Caki2 (cell line): Measurements from ENCODE around the gene RAB3IP. TPM values are rescaled to one million over a fixed set of nuclear protein-coding genes. Genes with fewer than 3 reads are reported as not detected.

ENCODE experiments used
- DNase-seq: peaks from one replicate; pipeline ENCODE4 v3.0.0-alpha.2; 2015; ENCODE audit warnings: low read depth
- in situ Hi-C: cut with HindIII; loops from 2 replicates; pipeline ENCODE4 v1.10.0; 2016; ENCODE audit warnings: low sequenced_read_pairs, low pct_unique_long_range_greater_than_20kb, mixed read lengths
- total RNA-seq: library from RNA; depleted of rRNA; stranded (reverse); fragments of >200 nt; shearing (Covaris generic); gene quantifications from 2 replicates; pipeline ENCODE4 v1.2.3, GENCODE V29; 2014; ENCODE audit warnings: low replicate concordance; rRNA removed

The RAB3IP gene, protein sequence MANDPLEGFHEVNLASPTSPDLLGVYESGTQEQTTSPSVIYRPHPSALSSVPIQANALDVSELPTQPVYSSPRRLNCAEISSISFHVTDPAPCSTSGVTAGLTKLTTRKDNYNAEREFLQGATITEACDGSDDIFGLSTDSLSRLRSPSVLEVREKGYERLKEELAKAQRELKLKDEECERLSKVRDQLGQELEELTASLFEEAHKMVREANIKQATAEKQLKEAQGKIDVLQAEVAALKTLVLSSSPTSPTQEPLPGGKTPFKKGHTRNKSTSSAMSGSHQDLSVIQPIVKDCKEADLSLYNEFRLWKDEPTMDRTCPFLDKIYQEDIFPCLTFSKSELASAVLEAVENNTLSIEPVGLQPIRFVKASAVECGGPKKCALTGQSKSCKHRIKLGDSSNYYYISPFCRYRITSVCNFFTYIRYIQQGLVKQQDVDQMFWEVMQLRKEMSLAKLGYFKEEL
- total RNA-seq, result 49.4 and 57.8 TPM in 2 replicates

DNA sequence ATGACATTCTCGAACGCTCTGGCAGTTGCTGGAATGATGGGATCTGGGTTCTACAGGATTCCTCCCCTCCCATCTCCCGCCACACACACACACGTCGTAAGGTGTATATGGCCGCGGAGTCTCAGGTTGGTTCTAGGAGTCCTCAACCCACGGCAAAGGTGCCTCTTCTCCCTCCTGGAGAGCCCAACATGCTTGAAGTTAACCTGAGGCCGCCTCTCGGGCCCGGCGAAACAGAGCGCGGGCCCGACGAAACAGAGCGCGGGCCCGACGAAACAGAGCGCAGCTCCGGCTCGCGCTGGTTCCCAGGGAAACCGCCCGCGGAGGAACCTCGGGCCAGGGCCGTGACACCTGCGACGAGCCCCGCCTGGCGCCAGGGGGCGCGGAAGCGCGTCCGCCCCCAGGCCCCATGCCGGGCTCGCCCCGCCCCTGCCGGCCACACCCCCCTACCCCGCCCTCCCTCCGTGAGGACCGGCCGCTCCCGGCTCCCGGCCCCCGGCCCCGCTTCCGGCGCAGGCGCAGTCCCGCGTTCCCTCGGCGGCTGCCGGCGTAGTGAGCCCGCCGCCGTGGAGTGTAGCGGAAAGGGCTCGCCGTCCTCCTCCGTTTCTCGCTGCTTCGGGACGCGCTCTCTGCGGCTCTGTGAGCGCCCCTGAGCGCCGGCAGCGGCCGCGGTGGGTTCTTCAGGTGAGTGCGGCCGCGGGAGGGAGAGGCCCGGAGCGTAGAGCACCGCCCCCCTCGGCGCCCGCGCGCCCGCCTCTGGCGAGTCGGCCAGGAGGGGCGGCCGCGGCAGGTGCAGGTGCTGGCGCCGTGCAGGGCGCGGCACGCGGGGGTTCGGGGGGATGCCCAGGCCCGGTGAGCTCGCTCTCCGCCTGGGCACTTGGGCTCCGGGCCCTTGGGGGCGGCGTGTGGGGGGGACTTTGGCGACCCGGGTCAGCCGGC, at the start of gene RAB3IP:
Gene RAB3IP, plus strand, starts transcription at position 510 of the 936 bp plus-strand sequence. CDS start 16,549 bp downstream, outside the sequence.
- in situ Hi-C loops, result no loop called here
- DNase-seq, result peak; percentile 93

GRCh38 chr12:69689638-69690037, 49.0 kb upstream of the RAB3IP start:
- DNase-seq, result no peak
- in situ Hi-C loops, result no loop called here

DNA sequence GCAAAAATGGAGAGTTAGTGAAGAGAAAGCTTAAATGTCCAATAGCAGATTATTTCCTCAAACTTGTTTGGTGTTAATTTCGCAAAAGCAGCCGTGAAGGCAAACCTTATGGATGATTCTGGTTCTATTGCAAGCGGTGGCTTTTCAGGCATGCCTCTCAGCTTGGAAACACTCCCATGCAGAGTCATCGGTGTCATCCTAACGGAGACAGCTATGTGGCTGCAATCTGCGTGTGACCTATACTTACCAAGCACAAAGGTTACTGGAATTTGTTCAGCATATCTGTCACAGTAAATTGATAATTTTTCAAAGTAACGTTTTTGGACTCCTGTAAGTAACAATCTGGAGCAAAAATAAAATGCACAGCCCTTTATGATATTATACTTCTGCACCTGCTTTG, 44.5 kb upstream of the RAB3IP start:
- in situ Hi-C loops, result no loop called here
- DNase-seq, result no peak

GRCh38 chr12:69698054-69698453, 40.6 kb upstream of the RAB3IP start:
- in situ Hi-C loops, result no loop called here

GRCh38 chr12:69698769-69699540, 39.7 kb upstream of the RAB3IP start, which contains the start of gene BEST3:
Gene BEST3, minus strand, starts transcription at chr12:69699303. Its CDS starts 1,505 bp downstream, at chr12:69697798.
- in situ Hi-C loops, result no loop called here
- DNase-seq, result no peak

More at GRCh38 chr12:69698054-69698453, 40.6 kb upstream of the RAB3IP start:
- DNase-seq, result no peak

DNA sequence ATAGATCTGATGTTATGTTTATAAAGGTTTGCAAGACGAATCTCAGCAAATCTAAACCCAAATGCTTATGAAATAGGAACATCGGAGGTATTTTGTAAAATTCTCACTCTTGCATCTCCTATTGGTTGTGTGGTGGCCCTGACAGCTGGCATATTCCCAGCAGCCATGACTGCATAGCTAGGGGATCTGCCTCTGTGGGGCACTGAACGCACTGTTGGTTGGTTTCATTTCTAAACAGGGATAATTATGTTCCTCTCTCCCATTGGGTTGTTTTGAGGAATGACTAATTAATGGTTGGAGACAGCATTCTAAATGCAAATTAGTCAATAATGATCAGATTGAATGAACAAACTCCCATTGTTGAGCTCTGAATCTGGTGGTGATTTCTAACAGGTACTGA, 36.8 kb upstream of the RAB3IP start:
- in situ Hi-C loops, result no loop called here
- no peak for DNase-seq

- DNase-seq, result no peak
- in situ Hi-C loops, result no loop called here
Measured at GRCh38 chr12:69703146-69703642, 35.5 kb upstream of the RAB3IP start.

GRCh38 chr12:69704357-69704756, 34.3 kb upstream of the RAB3IP start:
- in situ Hi-C loops, result no loop called here
- no peak for DNase-seq

- no peak for DNase-seq
- in situ Hi-C loops, result no loop called here
Measured at GRCh38 chr12:69708649-69709048, 30.0 kb upstream of the RAB3IP start.

DNA sequence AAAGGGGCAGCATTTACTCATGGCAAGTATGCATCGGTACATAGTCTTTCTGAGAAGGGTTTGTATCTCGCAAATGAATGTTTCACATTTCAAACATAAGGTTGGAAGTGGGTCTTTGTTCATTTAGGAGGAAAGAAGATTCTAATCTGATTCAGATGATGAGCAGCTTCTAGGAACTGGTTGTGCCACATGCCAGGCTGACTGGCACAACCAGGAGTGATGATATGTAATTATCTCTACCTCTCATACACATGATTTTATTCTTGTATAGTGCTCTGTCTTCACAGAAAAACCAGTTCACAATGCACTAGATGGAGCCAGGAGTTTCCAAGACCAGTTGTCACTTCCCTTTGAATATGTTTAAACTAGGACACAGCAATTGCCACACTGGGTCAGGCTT, 25.8 kb upstream of the RAB3IP start:
- no peak for DNase-seq
- in situ Hi-C loops, result no loop called here

DNA sequence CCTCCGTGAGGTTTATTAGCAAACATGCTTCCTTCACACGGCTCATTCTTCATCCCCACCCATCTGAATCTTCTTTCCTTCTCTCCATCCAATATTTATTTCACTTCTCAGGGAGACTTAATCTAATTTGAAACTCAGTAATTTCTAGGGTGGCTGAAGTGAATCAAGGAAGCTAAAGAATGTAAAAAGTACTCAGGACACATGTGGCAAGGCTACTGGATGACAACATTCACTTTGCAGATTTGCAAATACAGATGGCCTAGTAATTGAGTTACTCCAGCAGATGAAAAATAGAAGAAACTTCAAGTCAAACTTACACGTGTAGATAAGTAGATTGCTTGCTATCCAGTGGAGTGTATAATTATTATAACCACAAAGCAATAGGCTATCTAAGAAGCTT, 24.1 kb upstream of the RAB3IP start:
- no peak for DNase-seq
- in situ Hi-C loops, result no loop called here

DNA sequence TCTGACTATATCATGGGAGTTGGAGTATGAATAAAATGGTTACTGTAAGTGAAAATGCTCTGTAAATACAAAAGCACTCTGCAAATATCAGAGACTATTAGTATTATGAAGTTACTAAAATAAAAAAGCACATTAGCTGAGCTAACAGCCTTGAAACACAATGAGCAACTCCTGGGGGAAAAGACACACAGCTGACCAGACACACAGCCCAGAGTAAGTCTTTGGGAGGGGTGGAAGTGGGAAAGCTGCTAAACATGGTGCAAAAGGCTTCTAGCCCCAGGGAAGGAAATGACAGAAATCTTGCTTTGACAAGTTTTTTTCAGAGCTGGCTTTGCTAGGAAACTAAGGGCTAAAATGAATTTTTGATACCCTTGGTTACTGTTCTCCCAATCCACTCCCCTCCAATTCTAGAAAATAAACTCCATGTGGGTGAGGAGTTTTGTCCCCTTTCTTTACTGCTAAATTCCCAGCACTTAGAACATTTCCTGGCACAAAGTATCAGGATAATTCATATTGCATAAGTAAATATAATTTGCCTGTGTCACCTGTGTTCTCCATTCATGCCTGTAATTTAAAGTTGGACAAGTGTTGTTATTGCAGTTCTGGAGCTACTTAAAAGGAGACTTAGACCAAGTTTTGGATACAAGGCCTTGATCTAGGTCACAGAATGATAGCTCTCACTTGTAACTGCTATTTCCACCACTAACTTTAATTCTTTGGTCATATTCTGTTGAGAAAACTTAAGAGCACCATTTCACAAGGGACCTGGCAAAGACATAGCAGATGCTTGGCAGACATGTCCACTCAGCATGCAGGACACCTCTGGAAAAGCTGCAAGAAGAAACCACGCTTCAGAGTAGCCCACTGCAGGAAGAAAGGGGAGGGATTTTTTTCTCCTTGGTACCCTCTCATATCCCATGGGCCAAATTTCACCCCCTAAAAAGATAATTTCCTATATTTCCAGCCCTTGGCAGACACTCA, 19.0 kb upstream of the RAB3IP start:
- no peak for DNase-seq
- in situ Hi-C loops, result no loop called here

- no peak for DNase-seq
- in situ Hi-C loops, result no loop called here
Measured at GRCh38 chr12:69720750-69721149, 17.9 kb upstream of the RAB3IP start.

- no peak for DNase-seq
- in situ Hi-C loops, result no loop called here
Measured at GRCh38 chr12:69726922-69727321, 11.7 kb upstream of the RAB3IP start.

GRCh38 chr12:69732088-69732487, 6.6 kb upstream of the RAB3IP start:
- in situ Hi-C loops, result no loop called here
- DNase-seq, result peak; percentile 68

GRCh38 chr12:69733638-69734037, 5.0 kb upstream of the RAB3IP start:
- in situ Hi-C loops, result no loop called here
- no peak for DNase-seq
